A673 (cell line): ENCODE results near the gene MSMO1. TPM values are rescaled to one million over a fixed set of nuclear protein-coding genes. Genes with fewer than 3 reads are reported as not detected.
A peak's percentile ranks its signal among the peaks of the same experiment; 100 is the strongest.

Experiments used
- BruUV-seq: library from RNA; stranded (reverse); fragments of 400-500 nt; replicated peaks from 2 replicates; lab custom pipeline; 2021; lab: Mats Ljungman, UMichigan
- CTCF ChIA-PET: fragments of 300-600 bp; sonication (Branson Sonifier 250); formaldehyde crosslinking; loops from one replicate; lab custom pipeline; 2022; ENCODE audit warnings: antibody characterized with exemption; lab: Charles Lee
- POLR2A ChIA-PET: fragments of 300-600 bp; sonication (Branson Sonifier 250); formaldehyde crosslinking; loops from one replicate; lab custom pipeline; 2022; ENCODE audit warnings: antibody characterized with exemption; ENCODE audit not compliant: low non-redundant PET; lab: Charles Lee
- DNase-seq: peaks from one replicate; pipeline ENCODE4 v3.0.0-alpha.2; 2015; ENCODE audit warnings: low spot score
- H3K27ac ChIP-seq: fragments of 200-600 bp; sonication (generic); 2 replicates; pipeline ENCODE4 v1.5.1; 2016; ENCODE audit warnings: mixed run types, low read depth, mild to moderate bottlenecking, mixed read lengths, antibody characterized with exemption, low read length; ENCODE audit not compliant: poor library complexity, severe bottlenecking
- H3K27me3 ChIP-seq: fragments of 200-600 bp; sonication (generic); replicated peaks from 2 replicates; pipeline ENCODE4 v1.6.1; 2017; ENCODE audit warnings: mixed run types, low read depth, mild to moderate bottlenecking, mixed read lengths, antibody characterized with exemption, low read length; ENCODE audit not compliant: insufficient read depth, poor library complexity
- H3K36me3 ChIP-seq: fragments of 200-600 bp; sonication (generic); 2 replicates; pipeline ENCODE4 v1.6.1; 2016; ENCODE audit warnings: mixed run types, mild to moderate bottlenecking, mixed read lengths, antibody characterized with exemption, low read length; ENCODE audit not compliant: insufficient read depth, poor library complexity, severe bottlenecking
- H3K4me1 ChIP-seq: fragments of 200-600 bp; sonication (generic); 2 replicates; pipeline ENCODE4 v1.6.1; 2017; ENCODE audit warnings: mixed run types, mild to moderate bottlenecking, mixed read lengths, antibody characterized with exemption, low read length; ENCODE audit not compliant: insufficient read depth, poor library complexity, severe bottlenecking
- H3K4me3 ChIP-seq: fragments of 200-600 bp; sonication (generic); 2 replicates; pipeline ENCODE4 v1.5.1; 2016; ENCODE audit warnings: low read depth, mixed run types, mild to moderate bottlenecking, mixed read lengths, low read length; ENCODE audit not compliant: poor library complexity, severe bottlenecking
- H3K9me3 ChIP-seq: fragments of 200-600 bp; sonication (generic); 2 replicates; pipeline ENCODE4 v1.6.1; 2016; ENCODE audit warnings: mixed run types, low read depth, mild to moderate bottlenecking, mixed read lengths, antibody characterized with exemption, low read length; ENCODE audit not compliant: poor library complexity, severe bottlenecking
- CTCF ChIP-seq: fragments of 300-800, 200-600 bp; sonication (generic); conservative IDR thresholded peaks from 2 replicates; pipeline ENCODE4 v1.5.1; 2017; ENCODE audit warnings: low read depth, mild to moderate bottlenecking, antibody characterized with exemption, low read length, moderate library complexity, mixed read lengths
- EZH2 ChIP-seq: fragments of 200-600 bp; sonication (generic); IDR thresholded peaks from 2 replicates; pipeline ENCODE4 v1.6.1; 2017; ENCODE audit warnings: borderline replicate concordance, low read depth, mild to moderate bottlenecking, mixed read lengths, antibody characterized with exemption, low read length; ENCODE audit not compliant: poor library complexity, severe bottlenecking
- intact Hi-C: fragments of 100-400 bp; cut with micrococcal nuclease; formaldehyde crosslinking; loops from one replicate; pipeline ENCODE4 v1.10.0; 2022; ENCODE audit not compliant: unreplicated experiment
- total RNA-seq: library from RNA; stranded (reverse); gene quantifications from 2 replicates; pipeline ENCODE4 v1.2.3, GENCODE V29; 2021

Gene MSMO1
- total RNA-seq, 1 experiment from 2014 or later: 137 TPM

DNA sequence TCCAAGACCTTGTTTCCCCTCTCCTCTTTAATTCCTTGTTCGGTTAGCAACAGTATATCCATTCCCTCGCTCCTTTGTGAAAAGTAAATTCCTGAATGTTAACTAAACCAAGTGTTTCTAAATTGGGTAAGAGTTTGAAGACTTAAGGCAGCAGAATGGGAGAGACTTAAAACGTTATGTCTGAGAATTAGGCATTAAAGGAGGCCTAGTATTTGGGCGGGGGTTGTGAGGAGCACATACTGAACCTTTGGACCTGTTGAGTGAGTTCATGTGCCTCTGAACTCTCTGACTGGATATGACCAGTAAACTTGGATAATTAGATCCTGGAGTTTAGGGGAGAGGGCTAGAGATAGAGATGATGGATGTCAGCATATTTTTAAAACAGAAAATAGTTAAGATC, 1.2 kb downstream of the MSMO1 start:
- ChIA-PET CTCF (no interaction called here), POLR2A (no interaction called here)
- BruUV-seq: no TSS peak
- H3K9me3 ChIP-seq: peaks cover 7% of the 10 kb centered on the region
- H3K4me1 ChIP-seq: peaks cover 24% of the 10 kb centered on the region
- H3K27ac ChIP-seq: peak overlapping the region; percentile 75
- peak overlapping the region; percentile 71 for H3K4me3 ChIP-seq
- no peaks in the 10 kb centered on the region for H3K27me3 ChIP-seq
- peaks cover 38% of the 10 kb centered on the region for H3K36me3 ChIP-seq
- no peak for TF ChIP-seq EZH2
- no peak for TF ChIP-seq CTCF
- DNase-seq: peak; percentile 7
- intact Hi-C loops: loop anchor here (5.0 kb wide), 1 partner anchor 196 kb away; no protein-coding TSS in a partner anchor

DNA sequence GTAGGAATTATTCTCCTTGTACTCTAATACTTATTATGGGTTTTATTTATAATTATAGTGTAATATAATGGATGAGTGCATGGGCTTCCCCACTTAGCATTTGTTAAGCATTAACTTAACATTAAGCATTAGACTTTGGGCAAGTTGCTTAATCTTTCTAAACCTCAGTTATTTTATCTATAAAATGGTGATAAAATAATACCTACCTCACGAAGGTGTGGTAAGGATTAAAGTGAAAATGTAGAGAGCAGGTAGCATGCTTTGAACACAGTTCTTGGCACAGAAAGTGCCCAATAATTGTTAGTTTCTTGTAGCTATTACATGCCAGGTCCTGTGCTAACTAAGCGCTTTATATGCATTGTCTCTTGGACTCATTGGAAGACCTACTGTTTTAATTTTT, 2.6 kb downstream of the MSMO1 start:
- DNase-seq: no peak
- peak overlapping the region; percentile 71 for H3K4me3 ChIP-seq
- CTCF ChIA-PET: no interaction called here
- H3K27ac ChIP-seq: peak overlapping the region; percentile 2
- peaks cover 34% of the 10 kb centered on the region for H3K4me1 ChIP-seq
- no peak for TF ChIP-seq CTCF
- no peak for TF ChIP-seq EZH2
- H3K27me3 ChIP-seq: no peaks in the 10 kb centered on the region
- peaks cover 51% of the 10 kb centered on the region for H3K36me3 ChIP-seq
- peaks cover 6% of the 10 kb centered on the region for H3K9me3 ChIP-seq
- POLR2A ChIA-PET: no interaction called here
- no TSS peak for BruUV-seq
- intact Hi-C loops: loop anchor here (5.0 kb wide), 1 partner anchor 132 kb away; no protein-coding TSS in a partner anchor

GRCh38 chr4:165330666-165331065, 3.2 kb downstream of the MSMO1 start:
- POLR2A ChIA-PET: no interaction called here
- no peak for DNase-seq
- H3K36me3 ChIP-seq: peaks cover 57% of the 10 kb centered on the region
- H3K9me3 ChIP-seq: peaks cover under 1% of the 10 kb centered on the region
- no TSS peak for BruUV-seq
- CTCF ChIA-PET: no interaction called here
- H3K27me3 ChIP-seq: no peaks in the 10 kb centered on the region
- H3K27ac ChIP-seq: no peak overlapping the region
- TF ChIP-seq EZH2: no peak
- no peak for TF ChIP-seq CTCF
- intact Hi-C loops: loop anchor here (5.0 kb wide), 1 partner anchor 132 kb away; no protein-coding TSS in a partner anchor
- peak overlapping the region; percentile 71 for H3K4me3 ChIP-seq
- H3K4me1 ChIP-seq: peaks cover 36% of the 10 kb centered on the region
